T-cell (primary cell): ENCODE results near the gene CHMP4A. TPM values are rescaled to one million over a fixed set of nuclear protein-coding genes. Genes with fewer than 3 reads are reported as not detected.
A peak's percentile ranks its signal among the peaks of the same experiment; 100 is the strongest.

Source experiments
- ATAC-seq, 4 experiments: fragments of 200-7000 bp in 3 of 4; fragments of 150-1000 bp in 1 of 4; cut with Tn5 transposase; replicated peaks in 1 of 4; 1 replicate in 3 of 4; 2 replicates in 1 of 4; pipeline ENCODE4 v1.10.0; 2021; ENCODE audit warnings: moderate library complexity in 3 of 4, mild to moderate bottlenecking in 2 of 4, moderate number of reproducible peaks in 1 of 4
- CTCF ChIA-PET, 2 donors: fragments of 300-600 bp; sonication (Branson Sonifier 250); formaldehyde crosslinking; loops; one replicate each; lab custom pipeline; 2022; ENCODE audit warnings: antibody characterized with exemption in 2 of 2; lab: Charles Lee
- POLR2A ChIA-PET, 2 donors: fragments of 300-600 bp; sonication (Branson Sonifier 250); formaldehyde crosslinking; loops; one replicate each; lab custom pipeline; 2022; ENCODE audit warnings: antibody characterized with exemption in 2 of 2; lab: Charles Lee
- DNase-seq, 35 experiments: peaks; one replicate each; pipeline versions ENCODE4 v3.0.0 to v3.0.0-alpha.2; 2013 to 2023
- H3K27ac ChIP-seq: one replicate; pipeline ENCODE4 v1.5.1; 2013; ENCODE audit warnings: low read length
- H3K27me3 ChIP-seq, 2 experiments: replicated peaks in 1 of 2; 1 replicate in 1 of 2; 2 replicates in 1 of 2; pipeline versions ENCODE4 v1.6.1 to v1.7.0; 2013; ENCODE audit warnings: low read length in 1 of 2, mixed read lengths in 1 of 2; ENCODE audit not compliant: control insufficient read depth in 2 of 2, insufficient read depth in 2 of 2; ENCODE audit errors: extremely low read depth in 1 of 2
- H3K36me3 ChIP-seq, 2 donors: 1 replicate in 1 of 2; 2 replicates in 1 of 2; pipeline versions ENCODE4 v1.6.1 to v1.7.0; 2013; ENCODE audit warnings: low read length in 1 of 2; ENCODE audit not compliant: control insufficient read depth in 2 of 2, insufficient read depth in 1 of 2; ENCODE audit errors: extremely low read depth in 1 of 2
- H3K4me1 ChIP-seq, 2 experiments: 1 replicate in 1 of 2; 2 replicates in 1 of 2; pipeline versions ENCODE4 v1.6.1 to v1.7.0; 2013; ENCODE audit warnings: low read length in 2 of 2, mixed read lengths in 1 of 2; ENCODE audit not compliant: insufficient read depth in 2 of 2, control insufficient read depth in 1 of 2; ENCODE audit errors: extremely low read depth in 1 of 2
- H3K4me3 ChIP-seq, 2 donors: 1 replicate in 1 of 2; 2 replicates in 1 of 2; pipeline versions ENCODE4 v1.5.1 to v1.7.0; 2013; ENCODE audit warnings: mild to moderate bottlenecking in 2 of 2, low read length in 1 of 2, moderate library complexity in 1 of 2; ENCODE audit not compliant: control insufficient read depth in 1 of 2; ENCODE audit errors: extremely low read depth in 1 of 2
- H3K9me3 ChIP-seq: 2 replicates; pipeline ENCODE4 v1.7.0; 2013
- H3K27ac Mint-ChIP-seq, 2 donors: one replicate each; pipeline ENCODE4 v1.8.0; 2020 to 2021; ENCODE audit warnings: mild to moderate bottlenecking in 2 of 2, mixed read lengths in 2 of 2
- H3K27me3 Mint-ChIP-seq, 2 donors: one replicate each; pipeline ENCODE4 v1.8.0; 2021 to 2022; ENCODE audit warnings: mixed read lengths in 2 of 2
- H3K36me3 Mint-ChIP-seq: one replicate; pipeline ENCODE4 v1.8.0; 2021; ENCODE audit warnings: mixed read lengths
- H3K4me1 Mint-ChIP-seq, 3 donors: one replicate each; pipeline ENCODE4 v1.8.0; 2020 to 2022; ENCODE audit warnings: mixed read lengths in 3 of 3, mild to moderate bottlenecking in 1 of 3
- H3K4me3 Mint-ChIP-seq, 3 donors: one replicate each; pipeline ENCODE4 v1.8.0; 2020 to 2022; ENCODE audit warnings: mild to moderate bottlenecking in 3 of 3, mixed read lengths in 3 of 3, moderate library complexity in 3 of 3
- H3K9me3 Mint-ChIP-seq, 3 donors: one replicate each; pipeline ENCODE4 v1.8.0; 2020 to 2022; ENCODE audit warnings: mixed read lengths in 3 of 3
- WGBS: methylation state at CpG from one replicate; pipeline ENCODE4 v1.1.5; 2013; ENCODE audit warnings: missing lambda C conversion rate; ENCODE audit not compliant: insufficient coverage; 5-methylcytosine and 5-hydroxymethylcytosine counted together
- total RNA-seq, 35 experiments: library from RNA in 6 of 35; stranded (reverse) in 6 of 35; fragments of 120-200 nt in 1 of 35; gene quantifications; one replicate each; pipeline versions ENCODE4 v1.2.1 to v1.2.4 and lab custom pipeline; 2013 to 2026

Gene CHMP4A
- total RNA-seq, 5 donors from 2014 or later (not counting 1 experiment from before 2014, with no cell fraction given): 81.9 to 99.6 (median 92.8) TPM

DNA sequence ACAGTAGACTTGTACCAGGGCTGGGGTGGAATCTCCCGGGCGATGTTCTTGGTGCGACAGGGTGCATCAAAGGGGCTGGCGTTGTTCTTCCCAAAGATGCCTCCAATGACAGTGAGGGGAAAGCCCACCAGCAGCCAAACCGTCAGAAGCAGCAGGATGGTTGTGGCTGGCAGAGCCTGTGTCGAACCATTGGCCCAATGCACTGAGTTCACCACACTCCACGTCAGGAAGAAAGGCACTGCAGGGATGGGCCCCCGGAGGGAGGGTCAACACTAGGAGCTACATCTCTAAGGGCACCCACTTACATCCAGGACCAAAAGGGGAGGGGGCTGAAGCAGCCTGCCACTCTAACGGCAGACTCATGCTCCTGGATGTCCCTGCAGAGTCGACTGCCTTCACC is 22.9 kb downstream of the CHMP4A start:
- 88% methylated on average over 8 of the region's 10 CpGs for WGBS
- Mint-ChIP-seq H3K36me3 (peaks cover 23% of the 10 kb centered on the region), H3K4me1 (peaks cover 53 to 63% (median 55%) of the 10 kb centered on the region in 3 donors), H3K9me3 (no peaks in the 10 kb centered on the region), H3K4me3 (no peak overlapping the region), H3K27ac (no peak overlapping the region), H3K27me3 (no peaks in the 10 kb centered on the region)
- Histone ChIP-seq H3K27me3 (no peaks in the 10 kb centered on the region), H3K36me3 (peaks cover 15 to 39% of the 10 kb centered on the region in 2 donors), H3K9me3 (no peaks in the 10 kb centered on the region), H3K4me1 (peaks cover 11 to 46% of the 10 kb centered on the region in 2 experiments), H3K4me3 (no peak overlapping the region), H3K27ac (no peak overlapping the region)
- ATAC-seq (no peak), DNase-seq (no peak)
- ChIA-PET CTCF (no interaction called here), POLR2A (interaction anchor here in 1 of 2 donors (0.6 to 0.7 kb wide), 2 partner anchors 8 to 30 kb away, joined by 3 to 5 read pairs; no protein-coding TSS in a partner anchor)

DNA sequence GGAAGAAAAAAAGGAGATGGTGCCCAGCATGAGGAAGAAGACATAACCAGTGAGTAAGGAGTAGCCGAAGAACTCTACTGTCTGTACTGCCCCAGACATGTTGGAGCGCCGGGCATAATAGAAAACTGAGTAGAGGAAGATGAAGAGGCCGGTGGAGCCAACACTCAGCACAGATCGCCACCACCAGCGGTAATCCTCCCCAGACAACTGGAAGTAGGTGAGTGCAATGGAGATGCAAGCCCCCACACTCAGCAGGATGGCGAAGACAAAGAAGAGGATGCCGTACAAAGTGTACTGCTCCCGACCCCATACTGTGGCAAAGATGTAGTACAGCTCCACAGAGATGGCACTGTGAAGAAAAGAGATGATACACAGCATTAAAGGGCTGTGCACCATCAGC is 23.8 kb downstream of the CHMP4A start:
- peak overlapping the region; percentile 50 for H3K27ac ChIP-seq
- no peak overlapping the region for H3K4me3 ChIP-seq
- ATAC-seq (no peak), DNase-seq (no peak)
- WGBS: 93% methylated on average over 3 of the region's 9 CpGs
- H3K9me3 ChIP-seq: no peaks in the 10 kb centered on the region
- CTCF ChIA-PET: interaction anchor here in 1 of 2 donors (1.7 kb wide), 1 partner anchor 53 kb away, joined by 10 read pairs; the partner anchor contains the start of gene TINF2
- H3K27me3 Mint-ChIP-seq: no peaks in the 10 kb centered on the region
- peaks cover 26% of the 10 kb centered on the region for H3K36me3 Mint-ChIP-seq
- peaks cover 46 to 56% (median 47%) of the 10 kb centered on the region in 3 donors for H3K4me1 Mint-ChIP-seq
- H3K27ac Mint-ChIP-seq: peak overlapping the region; percentile 89 to 94
- peaks cover 6 to 40% of the 10 kb centered on the region in 2 experiments for H3K4me1 ChIP-seq
- H3K4me3 Mint-ChIP-seq: no peak overlapping the region
- H3K36me3 ChIP-seq: peaks cover 23 to 49% of the 10 kb centered on the region in 2 donors
- POLR2A ChIA-PET: interaction anchor here (0.6 to 1.0 kb wide), 3 partner anchors 28 to 50 kb away, joined by 3 to 7 read pairs (median 3); partner anchors contain the start of gene IRF9 (in 1 of the 2)
- H3K9me3 Mint-ChIP-seq: no peaks in the 10 kb centered on the region
- no peaks in the 10 kb centered on the region for H3K27me3 ChIP-seq

DNA sequence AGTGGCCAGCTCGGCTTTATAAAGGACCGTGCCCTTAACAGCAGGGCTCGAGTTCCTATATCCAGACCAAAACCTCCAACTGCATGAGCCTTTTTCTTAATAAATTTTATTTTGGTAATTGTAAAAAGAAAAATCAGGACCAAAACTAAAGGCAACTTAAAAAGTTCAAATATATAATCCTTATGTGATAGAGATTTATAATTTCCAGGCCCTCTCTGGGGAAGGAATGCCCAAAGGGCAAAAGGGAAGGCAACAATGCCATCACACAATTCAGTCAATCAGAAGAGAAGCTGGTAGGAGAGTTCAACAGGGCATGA is 24.3 kb downstream of the CHMP4A start:
- H3K27ac ChIP-seq: peak overlapping the region; percentile 50
- H3K4me3 Mint-ChIP-seq: peak overlapping the region; percentile 86 to 89 (median 89)
- H3K36me3 ChIP-seq: peaks cover 24 to 53% of the 10 kb centered on the region in 2 donors
- H3K9me3 ChIP-seq: no peaks in the 10 kb centered on the region
- peaks cover 42 to 52% (median 42%) of the 10 kb centered on the region in 3 donors for H3K4me1 Mint-ChIP-seq
- ChIA-PET POLR2A (interaction anchor here (0.6 to 1.1 kb wide), 4 partner anchors 28 to 74 kb away, joined by 3 to 7 read pairs (median 5); partner anchors contain the start of genes DCAF11 (in 2 of the 2), NRL (in 2 of the 2) and IRF9 (in 1 of the 2)), CTCF (interaction anchor here (0.6 to 1.7 kb wide), 4 partner anchors 14 to 53 kb away, joined by 3 to 10 read pairs (median 3); partner anchors contain the start of genes MDP1 (in 1 of the 2) and TINF2 (in 1 of the 2))
- no peak for ATAC-seq
- WGBS: no CpG with 5 or more reads among the region's 3 CpGs
- H3K4me1 ChIP-seq: peaks cover 3 to 38% of the 10 kb centered on the region in 2 experiments
- no peaks in the 10 kb centered on the region for H3K27me3 Mint-ChIP-seq
- no peaks in the 10 kb centered on the region for H3K27me3 ChIP-seq
- H3K27ac Mint-ChIP-seq: peak overlapping the region; percentile 89 to 94
- peak overlapping the region in 1 of 2 donors; percentile 84 for H3K4me3 ChIP-seq
- no peak for DNase-seq
- H3K36me3 Mint-ChIP-seq: peaks cover 26% of the 10 kb centered on the region
- no peaks in the 10 kb centered on the region for H3K9me3 Mint-ChIP-seq

DNA sequence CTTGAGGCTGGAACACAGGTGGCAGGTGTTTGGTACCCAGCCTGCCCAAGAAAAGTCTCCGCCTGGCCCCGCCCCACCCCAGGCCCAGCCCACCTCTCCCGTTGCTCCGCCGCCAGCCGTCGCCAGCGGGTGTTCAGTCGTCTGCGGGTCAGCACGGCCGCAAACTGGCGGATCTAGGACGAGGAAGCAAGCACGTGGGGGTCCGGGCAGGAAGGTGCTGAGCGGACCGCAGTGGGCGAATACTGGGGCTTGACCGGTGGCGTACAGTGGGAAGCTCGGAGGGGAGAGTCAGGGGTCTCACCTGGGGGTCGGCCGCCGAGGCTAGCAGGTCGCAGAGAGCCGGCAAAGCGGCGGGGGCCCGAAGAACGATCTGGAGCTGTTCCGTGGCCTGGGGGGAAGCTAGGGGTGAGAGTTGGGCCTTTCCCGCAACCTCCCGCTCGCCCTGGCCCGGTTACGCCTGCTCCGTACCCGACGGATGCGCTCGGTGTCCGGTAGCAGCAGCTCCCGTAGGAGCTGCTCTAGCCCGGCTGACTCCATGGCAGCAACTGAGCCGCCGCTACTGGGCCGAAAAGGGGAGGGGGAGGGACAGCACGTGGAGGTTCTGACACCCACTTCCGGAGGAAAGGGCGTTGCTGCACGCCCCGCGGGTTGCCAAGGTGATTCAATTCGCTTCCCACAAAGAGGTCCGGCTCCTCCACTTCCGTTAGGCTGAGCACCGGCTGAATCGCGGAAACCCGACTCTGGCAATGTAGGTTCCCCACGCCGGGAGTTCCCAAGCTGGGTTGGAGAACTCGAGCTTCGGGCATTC is 24.8 kb downstream of the CHMP4A start, which contains the start of gene IPO4:
IPO4 (minus strand) TSS at position 566 of the 808 bp plus-strand sequence; CDS start at position 537, 29 bp downstream.
- WGBS: under 1% methylated on average over 60 of the region's 65 CpGs
- H3K27ac Mint-ChIP-seq: peak within 1 kb of the TSS; percentile 89 to 94
- peak within 1 kb of the TSS; percentile 86 to 89 (median 89) for H3K4me3 Mint-ChIP-seq
- H3K27me3 Mint-ChIP-seq: no peaks in the 10 kb centered on the region
- Histone ChIP-seq H3K4me3 (peak within 1 kb of the TSS; percentile 84 to 89), H3K4me1 (peaks cover 3 to 36% of the 10 kb centered on the region in 2 experiments), H3K27ac (peak within 1 kb of the TSS; percentile 70), H3K36me3 (peaks cover 22 to 58% of the 10 kb centered on the region in 2 donors), H3K27me3 (no peaks in the 10 kb centered on the region), H3K9me3 (no peaks in the 10 kb centered on the region)
- ChIA-PET POLR2A (interaction anchor here (0.6 to 1.1 kb wide), 5 partner anchors 27 to 110 kb away, joined by 3 to 7 read pairs (median 4); partner anchors contain the start of genes DCAF11 (in 2 of the 2), NRL (in 2 of the 2) and IRF9 (in 1 of the 2)), CTCF (interaction anchor here (0.6 to 1.7 kb wide), 5 partner anchors 15 to 54 kb away, joined by 3 to 10 read pairs (median 3); partner anchors contain the start of genes IRF9 (in 1 of the 2), MDP1 (in 1 of the 2) and TINF2 (in 1 of the 2))
- peaks cover 38 to 50% (median 40%) of the 10 kb centered on the region in 3 donors for H3K4me1 Mint-ChIP-seq
- peaks cover 29% of the 10 kb centered on the region for H3K36me3 Mint-ChIP-seq
- peak; percentile 91 to 95 (median 94) for ATAC-seq
- DNase-seq: peak; percentile 83 to 97 (median 94)
- no peaks in the 10 kb centered on the region for H3K9me3 Mint-ChIP-seq

DNA sequence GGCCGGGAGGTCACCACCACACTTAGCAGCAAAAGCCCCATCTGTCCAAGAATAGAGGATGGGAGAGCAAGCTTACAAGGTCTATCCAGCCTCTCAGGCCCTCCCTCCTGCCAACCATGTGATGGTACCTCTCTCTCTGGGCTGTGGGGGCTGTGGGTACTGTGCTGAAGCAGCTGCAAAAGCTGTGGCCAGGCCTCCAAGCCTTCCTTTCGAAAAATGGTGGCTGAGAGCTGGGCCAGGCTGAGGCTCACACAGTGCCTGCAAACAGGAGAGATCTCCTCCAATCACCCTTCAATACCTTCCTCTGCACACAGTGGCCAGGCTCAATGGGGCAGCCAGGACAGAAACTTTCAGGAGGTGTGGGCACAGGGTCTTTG is 25.8 kb downstream of the CHMP4A start:
- Histone ChIP-seq H3K36me3 (peaks cover 21 to 61% of the 10 kb centered on the region in 2 donors), H3K9me3 (no peaks in the 10 kb centered on the region), H3K4me1 (peaks cover 3 to 30% of the 10 kb centered on the region in 2 experiments), H3K27me3 (no peaks in the 10 kb centered on the region), H3K27ac (peak overlapping the region; percentile 70), H3K4me3 (peak overlapping the region; percentile 84 to 89)
- ATAC-seq (no peak), DNase-seq (no peak)
- Mint-ChIP-seq H3K27me3 (no peaks in the 10 kb centered on the region), H3K4me1 (peaks cover 33 to 43% (median 36%) of the 10 kb centered on the region in 3 donors), H3K36me3 (peaks cover 26% of the 10 kb centered on the region), H3K4me3 (peak overlapping the region; percentile 86 to 89 (median 89)), H3K9me3 (no peaks in the 10 kb centered on the region), H3K27ac (peak overlapping the region; percentile 89 to 94)
- ChIA-PET CTCF (interaction anchor here in 1 of 2 donors (1.3 kb wide), 1 partner anchor 26 kb away, joined by 4 read pairs; the partner anchor contains the start of gene IRF9), POLR2A (interaction anchor here in 1 of 2 donors (0.8 kb wide), 1 partner anchor 26 kb away, joined by 3 read pairs; the partner anchor contains the start of gene IRF9)
- WGBS: 67% methylated on average over 1 of the region's 2 CpGs
